Measurements from ENCODE around the gene LPIN1.
"Not testable (repeated sequence)": the region's sequence is repeated elsewhere in the genome, so short reads cannot be mapped to it uniquely, and the experiment has no call there.

The LPIN1 gene

DNA sequence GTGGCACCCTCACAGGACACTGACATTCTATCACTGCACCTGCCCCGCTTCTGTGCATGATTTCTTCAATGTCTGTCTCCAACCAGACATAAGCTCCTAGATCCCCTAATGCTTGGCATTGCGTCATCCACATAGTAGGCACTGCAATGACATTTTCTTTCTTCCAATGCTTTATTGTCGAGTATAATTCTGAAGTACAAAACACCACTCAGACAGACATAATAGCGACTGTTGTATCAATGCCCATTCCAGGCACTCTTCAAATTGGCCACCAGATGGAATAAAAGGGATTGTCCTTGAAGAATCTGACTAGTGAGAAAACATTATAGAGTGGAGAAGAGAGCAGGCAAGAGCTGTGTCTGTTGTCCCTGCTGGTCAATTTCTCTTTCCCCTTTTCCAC, 89.0 kb downstream of the LPIN1 start:
- DNase-seq (ENCODE audit: low spot score): no peak

DNA sequence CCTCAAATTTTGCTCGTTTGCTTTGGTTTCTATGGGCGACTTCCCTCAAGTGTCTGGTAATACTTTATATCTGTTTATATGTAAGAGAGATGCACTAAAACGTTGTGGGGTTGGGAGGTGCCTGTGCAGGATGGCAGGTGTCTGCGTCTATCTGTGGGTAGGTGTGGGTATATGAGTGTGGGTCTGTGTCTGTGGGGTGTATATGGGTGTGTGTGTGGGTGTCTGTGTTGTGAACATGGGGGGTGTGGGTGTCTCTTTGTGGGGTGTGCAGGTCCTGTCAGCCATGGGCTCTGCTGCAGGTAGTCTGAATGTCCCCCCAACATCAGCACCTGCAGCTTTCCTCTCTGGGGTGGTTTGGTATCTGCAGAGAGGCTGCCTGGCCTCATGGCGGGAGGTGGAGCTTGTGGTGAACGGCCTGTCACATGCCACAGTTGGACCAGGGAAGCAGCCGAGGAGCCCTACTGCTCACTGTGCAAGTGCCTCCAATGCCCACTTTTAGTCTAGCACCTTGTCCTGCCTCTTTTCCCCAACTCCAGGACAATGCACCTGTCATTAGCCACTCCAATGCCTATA, 90.3 kb downstream of the LPIN1 start:
- no peak for DNase-seq (ENCODE audit: low spot score)

DNA sequence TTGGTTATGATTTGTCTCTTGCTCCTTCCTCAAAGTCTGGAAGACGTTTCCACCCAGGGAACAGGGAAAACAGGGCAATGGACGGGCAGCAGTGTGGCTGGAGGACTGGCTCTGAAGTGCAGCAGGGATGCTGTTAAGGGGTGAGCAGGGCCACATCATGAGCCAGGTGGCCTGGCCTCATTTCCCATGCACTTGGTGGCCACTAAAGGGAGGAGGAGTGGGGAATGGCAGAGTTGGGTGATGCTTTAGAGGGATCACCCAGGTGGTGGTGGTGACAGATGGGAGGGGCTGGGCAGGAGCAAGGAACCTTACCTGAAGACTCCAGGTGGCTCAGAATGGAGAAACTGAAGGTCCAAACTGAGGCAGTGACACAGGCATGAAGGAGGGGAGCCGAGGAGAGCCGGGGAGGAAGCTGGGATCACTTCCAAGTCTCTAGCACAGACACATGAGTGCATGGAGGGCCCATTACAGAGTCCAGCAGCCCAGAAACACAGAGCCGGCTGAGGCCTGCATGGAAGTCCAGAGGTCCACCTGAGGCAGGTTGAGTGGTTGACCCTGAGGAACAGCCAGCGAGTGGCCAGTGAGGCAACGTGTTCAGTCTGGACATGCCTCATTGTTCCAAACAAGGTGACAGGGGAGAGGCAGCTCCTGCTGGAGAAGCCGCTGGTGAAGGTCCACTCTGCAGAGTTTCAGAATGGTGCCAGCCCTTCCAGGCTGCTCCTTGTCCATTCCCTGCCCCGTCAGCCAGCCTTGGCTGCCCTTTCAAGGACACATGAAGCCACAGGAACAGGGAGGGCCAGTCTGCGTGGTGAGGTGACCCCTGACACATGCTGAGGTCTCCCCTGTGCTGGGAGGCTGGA, 91.7 kb downstream of the LPIN1 start:
- DNase-seq (ENCODE audit: low spot score): no peak

DNA sequence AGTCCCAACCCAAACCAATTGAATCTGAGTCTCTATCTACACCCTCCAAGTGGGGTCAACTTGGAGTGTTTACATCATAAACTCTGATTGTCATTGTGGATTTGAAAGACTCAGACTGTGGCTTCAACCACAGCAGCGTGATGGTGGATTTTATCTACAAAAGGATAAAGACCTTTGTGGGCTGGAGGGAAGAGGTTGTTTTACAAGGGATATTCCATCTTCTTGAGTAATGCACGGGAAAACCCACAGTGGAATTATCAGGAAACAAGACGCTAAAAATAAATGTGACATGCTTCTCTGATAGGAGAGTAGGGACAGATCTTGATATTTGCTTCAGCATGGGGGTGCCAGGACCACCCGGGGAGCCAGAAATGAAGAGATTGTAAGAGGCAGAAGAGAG, 93.5 kb downstream of the LPIN1 start:
- DNase-seq (ENCODE audit: low spot score): no peak

DNA sequence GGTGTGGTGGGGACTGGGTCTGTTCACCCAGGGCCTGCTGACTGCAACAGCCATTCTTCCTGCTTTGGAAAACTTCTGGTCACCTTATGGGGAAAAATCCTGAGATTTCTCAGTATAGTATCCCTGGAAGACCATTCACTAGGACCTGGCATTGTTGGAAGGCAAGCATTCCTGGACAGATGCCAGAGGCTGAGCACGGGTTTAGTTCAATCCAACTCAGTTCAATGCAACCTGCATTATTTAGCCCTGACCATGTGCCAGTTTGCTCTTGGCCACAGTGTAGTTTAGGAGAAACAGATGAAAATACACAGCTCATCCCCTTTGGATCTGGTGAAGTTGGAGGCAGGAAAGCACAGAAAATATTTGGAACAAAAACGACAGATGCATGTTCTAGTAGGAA, 95.9 kb downstream of the LPIN1 start:
- no peak for DNase-seq (ENCODE audit: low spot score)

DNA sequence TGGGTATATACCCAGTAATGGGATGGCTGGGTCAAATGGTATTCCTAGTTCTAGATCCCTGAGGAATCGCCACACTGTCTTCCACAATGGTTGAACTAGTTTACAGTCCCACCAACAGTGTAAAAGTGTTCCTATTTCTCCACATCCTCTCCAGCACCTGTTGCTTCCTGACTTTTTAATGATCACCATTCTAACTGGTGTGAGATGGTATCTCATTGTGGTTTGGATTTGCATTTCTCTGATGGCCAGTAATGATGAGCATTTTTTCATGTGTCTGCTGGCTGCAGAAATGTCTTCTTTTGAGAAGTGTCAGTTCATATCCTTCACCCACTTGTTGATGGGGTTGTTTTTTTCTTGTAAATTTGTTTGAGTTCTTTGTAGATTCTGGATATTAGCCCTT, 98.4 kb downstream of the LPIN1 start:
- not testable (repeated sequence) for DNase-seq (ENCODE audit: low spot score)

DNA sequence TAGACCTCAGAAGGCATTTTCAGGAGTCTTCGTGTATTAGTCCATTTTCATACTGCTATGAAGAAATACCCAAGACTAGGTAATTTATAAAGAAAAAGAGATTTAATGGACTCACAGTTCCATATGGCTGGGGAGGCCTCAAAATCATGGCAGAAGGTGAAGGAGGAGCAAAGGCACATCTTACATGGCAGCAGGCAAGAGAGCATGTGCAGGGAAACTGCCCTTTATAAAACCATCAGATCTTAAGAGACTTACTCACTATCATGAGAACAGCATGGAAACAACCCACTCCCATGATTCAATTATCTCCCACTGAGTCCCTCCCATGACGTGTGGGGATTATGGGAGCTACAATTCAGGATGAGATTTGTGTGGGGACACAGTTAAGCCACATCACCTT, 101.5 kb downstream of the LPIN1 start:
- DNase-seq (ENCODE audit: low spot score): not testable (repeated sequence)

DNA sequence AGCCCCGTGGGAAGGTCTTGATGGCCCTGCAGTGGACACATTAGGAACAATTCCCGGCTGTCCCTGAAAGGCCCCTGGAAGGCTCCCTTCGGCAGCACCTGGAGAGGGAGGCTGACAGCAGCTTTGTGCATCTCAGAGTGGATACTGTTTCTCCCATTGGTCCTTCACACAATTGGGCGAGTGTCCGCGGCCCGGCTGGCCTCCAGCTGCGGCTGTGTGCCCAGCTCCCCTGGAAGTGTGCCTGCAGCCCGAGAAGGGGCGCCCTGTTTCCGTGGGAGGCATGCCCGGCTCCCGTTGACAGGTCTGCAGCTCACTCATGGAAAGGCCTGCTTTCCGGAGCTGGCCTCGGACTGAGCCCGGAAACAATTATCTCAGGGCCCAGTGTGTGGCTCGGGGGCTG, 103.7 kb downstream of the LPIN1 start:
- DNase-seq (ENCODE audit: low spot score): no peak

DNA sequence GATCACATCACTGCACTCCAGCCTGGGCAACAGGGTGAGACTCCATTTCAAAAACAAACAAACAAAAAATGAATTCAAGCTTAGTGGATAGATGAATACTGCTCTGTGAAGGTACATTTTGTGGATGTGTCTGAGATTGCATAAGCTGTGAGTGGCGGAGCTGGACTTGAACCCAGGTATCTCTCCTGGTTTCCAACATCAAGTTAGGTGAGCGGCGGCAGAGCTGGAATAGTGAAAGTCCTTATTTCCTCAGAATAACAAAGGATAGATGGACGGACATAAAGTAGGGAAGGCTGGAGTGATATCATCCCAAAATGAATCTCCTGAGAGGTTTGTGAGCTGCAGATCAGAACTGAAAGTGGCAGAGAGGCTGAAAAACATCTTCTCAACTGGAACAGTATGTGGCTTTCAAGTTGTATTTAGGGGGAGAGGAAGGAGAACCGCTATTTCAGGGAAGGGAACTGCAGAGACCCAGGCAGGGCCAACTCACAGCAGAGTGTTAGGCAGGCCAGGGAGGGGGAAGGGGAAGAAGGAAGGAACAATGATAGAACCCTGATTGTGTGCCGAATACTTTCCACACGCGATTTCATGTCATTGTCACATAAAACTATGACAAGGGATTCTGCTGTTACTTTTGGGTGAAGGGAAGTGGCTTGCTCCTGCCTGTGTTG, 106.2 kb downstream of the LPIN1 start:
- no peak for DNase-seq (ENCODE audit: low spot score)

DNA sequence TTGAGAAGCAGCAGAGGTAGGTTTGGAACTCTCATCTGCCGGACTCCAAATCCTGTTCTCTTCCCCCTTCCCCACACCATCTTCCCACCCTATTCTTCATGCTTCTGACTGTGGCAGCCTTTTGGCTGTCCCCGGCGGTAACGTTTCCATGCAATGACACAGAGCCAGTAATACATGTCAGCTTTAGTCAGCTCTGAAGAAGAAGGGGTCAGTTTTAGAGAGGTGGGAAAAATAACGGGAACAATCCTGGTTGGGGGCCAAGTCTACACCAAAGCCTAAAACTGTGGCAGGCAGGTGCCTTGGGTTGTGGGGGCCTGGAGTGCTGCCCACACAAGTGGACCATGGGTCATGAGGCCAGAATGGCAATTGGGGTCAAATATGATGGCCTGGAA, 106.8 kb downstream of the LPIN1 start:
- DNase-seq (ENCODE audit: low spot score): no peak

DNA sequence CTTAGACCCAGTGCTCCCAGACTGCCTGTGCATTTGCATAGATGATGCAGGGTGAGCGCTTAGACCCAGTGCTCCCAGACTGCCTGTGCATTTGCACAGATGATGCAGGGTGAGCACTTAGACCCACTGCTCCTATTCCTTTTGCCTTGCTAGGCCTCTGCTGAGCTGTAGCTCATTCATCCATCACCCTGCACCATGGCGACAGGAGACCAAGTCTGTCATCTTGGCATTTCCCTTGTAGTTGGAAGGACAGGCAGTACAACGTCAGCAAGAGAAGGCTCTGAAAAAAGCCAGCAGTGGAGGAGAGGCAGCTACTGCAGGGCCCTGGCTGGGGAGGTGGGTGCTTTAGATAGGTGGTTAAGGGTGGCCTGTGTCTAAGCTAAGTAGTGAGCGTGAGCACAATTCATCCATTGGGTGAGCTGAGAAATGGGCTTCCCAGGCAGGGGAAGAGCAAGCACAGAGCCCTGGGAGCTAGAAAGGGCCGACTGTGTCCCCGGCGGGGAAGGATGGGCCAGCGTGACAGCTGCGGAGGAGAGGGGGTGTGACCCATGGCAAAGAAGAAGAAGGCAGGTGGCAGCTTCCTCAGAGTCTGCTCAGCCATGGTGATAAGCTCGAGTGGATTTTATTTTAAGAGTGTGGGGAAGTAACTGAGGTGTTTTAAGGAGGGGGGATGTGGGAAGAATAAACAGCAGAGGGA, 108.8 kb downstream of the LPIN1 start:
- DNase-seq (ENCODE audit: low spot score): no peak

DNA sequence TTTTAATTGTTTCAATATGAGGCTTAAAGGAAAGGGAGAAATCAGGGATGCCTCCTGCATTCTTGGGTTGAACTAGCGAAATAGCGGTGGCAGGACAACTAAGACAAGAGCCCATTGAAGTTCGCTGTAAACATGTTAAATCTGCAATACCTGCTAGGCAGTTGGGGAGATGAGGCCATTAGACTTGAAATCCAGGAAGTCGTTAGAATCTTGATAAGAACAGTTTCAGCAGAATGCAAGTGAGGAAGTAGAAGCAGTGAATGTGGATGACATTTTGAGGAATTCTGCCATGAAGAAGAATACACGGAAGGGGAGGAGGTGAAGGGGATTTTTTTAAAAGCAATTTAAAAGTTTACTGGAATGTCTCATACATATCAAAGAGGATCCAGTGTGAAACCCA, 109.7 kb downstream of the LPIN1 start:
- DNase-seq (ENCODE audit: low spot score): no peak

DNA sequence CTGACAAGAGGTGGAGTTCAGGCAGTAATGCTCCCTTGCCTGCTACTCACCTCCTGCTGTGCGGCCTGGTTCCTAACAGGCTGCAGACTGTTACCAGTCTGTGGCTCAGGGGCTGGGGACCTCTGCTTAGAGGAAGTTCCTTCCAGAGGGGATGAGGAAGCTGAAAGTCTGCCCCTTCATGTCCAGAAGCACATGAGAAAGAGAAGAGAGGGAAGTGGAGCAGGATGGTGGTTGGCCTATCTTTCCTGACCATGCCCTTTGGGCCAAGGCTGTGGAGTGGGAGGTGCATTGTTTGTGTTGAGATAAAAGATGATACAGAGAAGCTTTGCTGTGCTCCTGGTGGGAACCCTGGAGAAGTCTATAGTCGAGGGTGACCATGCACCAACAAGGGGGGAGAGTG, 112.5 kb downstream of the LPIN1 start:
- DNase-seq (ENCODE audit: low spot score): no peak

DNA sequence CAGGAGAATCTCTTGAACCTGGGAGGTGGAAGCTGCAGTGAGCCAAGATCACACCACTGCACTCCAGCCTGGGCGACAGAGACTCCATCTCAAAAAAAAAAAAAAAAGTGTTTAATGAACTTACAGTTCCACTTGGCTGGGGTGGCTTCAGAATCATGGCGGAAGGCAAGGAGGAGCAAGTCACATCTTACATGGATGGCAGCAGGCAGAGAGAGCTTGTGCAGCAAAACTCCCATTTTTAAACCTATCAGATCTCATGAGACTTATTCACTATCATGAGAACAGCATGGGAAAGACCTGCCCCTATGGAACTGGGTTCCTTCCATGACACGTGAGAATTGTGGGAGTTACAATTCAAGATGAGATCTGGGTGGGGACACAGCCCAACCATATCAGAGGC, 113.5 kb downstream of the LPIN1 start:
- not testable (repeated sequence) for DNase-seq (ENCODE audit: low spot score)

DNA sequence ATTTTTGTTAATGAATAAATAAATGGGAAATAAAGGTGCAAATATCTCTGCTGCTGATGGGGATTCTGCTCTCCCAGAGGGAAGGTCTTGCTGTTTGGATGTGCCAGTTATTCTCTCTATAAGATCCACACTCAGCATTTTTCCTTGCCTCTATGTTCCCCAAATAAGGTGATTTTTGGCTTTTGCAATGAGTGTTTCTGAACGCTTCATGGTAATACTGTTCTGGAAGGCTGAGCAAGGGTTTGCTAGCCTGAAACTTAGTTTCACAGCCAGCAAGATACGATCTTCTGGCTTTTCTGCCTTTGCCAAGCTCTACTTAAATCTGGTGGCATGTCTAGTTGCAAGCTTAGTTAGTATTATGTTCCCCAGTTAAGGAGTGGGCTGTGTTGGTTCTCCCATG, 114.6 kb downstream of the LPIN1 start:
- no peak for DNase-seq (ENCODE audit: low spot score)

DNA sequence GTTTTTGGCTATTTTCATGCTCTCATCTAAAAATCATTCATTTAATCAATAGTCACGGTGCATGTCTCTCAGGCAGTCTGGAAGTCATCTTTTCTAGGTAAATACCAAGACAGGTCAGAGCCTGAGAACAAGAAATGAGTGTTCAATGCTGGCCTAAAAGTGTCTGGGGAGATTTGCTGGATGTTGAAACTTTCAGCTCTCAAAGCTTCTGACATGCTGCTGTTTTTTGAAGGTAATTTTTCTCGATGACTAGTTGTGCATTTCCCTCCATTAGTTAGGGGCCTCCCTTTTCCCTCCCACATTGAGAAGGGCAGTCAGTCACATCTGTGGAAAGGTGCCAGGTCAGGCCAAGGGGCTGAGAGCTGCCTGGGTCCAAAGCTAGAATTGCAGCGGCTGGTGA, 115.6 kb downstream of the LPIN1 start:
- DNase-seq (ENCODE audit: low spot score): no peak

DNA sequence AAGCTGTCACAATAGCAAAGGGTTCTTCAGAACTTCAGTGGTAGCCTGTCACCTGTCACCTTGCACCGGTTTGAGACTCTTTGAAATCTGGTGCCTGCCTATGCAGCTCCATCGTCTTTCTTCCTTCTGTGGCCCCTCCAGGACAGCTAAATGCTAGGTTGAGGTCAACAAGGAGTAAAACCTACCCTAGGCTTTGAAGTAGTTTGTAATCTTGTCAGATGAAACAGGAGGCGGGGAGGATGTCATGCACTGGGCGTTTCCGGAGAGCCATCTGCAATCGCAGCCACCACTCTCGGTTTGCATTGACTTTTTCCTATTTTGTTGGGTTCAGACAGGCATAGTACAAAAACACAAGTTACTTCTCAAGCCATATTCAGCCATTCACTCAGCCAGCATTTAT, 116.7 kb downstream of the LPIN1 start:
- DNase-seq (ENCODE audit: low spot score): no peak

DNA sequence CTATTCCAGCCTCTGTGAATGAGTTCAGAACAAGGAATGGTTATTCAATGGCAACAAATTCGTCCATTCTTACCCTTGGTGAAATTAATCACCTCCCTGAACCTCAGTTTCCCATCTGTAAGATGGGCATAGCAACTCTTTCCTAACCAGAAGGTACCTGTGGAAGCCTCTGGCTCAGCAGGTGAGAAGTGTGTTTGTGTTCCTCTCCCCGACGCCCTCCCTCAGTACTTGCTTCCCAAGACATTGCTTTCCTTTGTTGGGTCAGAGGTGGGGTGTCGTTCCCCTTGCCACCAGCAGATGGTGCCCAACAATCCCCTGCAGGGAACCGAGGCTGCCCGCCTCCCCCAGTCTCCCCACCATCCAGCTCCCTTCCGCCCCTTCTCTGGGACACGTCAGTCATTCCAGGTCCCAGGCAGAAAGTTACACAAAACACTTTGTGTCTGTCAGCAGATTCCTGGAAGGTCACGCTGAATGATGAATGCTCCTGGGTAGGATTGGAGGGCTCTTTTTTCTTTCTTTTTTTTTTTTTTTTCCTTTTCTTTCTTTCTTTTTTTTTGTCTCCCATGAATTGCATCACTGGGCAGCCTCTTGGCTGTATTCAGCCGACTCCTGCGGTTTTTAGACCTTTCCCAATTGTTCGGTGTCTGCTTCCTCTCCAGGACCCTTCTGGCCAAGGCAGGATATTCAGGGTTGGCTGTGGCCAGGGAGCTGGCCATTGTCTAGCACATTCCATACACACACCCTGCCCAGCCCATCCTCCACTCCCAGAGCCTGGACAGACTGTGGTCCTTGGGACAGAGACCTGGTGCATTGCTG, 117.3 kb downstream of the LPIN1 start:
- DNase-seq (ENCODE audit: low spot score): peak; percentile 52

DNA sequence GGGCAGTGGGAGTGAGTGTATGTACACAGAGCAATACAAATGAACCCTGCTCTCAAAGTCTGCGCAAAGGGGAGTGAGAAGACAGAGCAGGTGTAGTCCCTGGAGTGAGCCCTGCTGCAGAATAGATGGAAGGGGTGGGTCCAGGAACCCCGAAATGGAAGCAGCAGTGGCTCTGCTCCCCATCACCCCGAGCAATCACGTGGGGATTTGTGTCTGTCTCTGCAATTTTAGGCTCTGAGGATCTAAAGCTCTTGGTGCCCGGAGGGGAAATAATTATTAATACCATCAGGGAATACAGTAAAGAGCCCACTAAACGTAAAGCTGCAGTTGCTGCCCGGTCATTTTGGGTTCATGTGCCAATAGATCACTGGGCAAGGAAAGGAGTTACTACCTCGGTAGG, 118.3 kb downstream of the LPIN1 start:
- no peak for DNase-seq (ENCODE audit: low spot score)

DNA sequence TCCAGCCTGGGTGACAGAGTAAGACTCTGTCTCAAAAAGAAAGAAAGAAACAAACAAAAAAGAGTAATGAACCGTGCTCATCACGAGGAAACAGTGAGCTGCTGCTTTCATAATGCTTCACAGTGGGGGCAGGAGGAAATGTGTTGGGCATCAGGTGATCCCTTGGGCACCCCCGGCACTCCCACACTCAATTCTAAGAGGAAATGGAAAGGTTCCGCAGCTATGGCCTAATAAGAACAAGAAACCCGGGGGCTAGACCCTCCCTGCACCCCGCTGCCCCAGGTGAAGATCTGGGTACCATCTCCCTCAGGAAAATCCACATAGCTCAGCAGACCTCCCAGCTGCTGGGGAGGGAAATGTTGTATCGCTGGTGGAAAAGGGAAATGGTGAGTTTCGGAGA, 118.9 kb downstream of the LPIN1 start:
- no peak for DNase-seq (ENCODE audit: low spot score)

DNA sequence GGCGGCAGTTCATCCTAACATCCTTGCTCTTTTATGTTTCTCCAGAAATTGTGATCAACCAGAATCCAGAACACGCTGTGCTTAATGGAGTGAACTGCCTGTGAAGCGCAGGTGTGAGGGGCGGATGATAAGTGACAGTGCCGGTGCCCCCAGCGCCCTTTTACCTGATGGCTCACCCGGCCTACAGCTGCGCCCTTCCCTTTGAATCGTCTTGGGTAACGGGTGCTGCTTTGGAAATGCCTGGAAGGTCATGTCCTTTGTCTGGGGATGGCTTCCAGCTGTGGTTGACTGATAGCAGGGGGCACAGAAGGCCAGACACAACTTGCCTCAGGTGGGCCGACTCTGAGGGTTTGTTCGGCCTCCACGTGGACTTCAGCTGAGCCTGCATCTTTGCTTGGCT, 119.4 kb downstream of the LPIN1 start:
- no peak for DNase-seq (ENCODE audit: low spot score)
